ENCODE data around the gene MBOAT1.

DNA sequence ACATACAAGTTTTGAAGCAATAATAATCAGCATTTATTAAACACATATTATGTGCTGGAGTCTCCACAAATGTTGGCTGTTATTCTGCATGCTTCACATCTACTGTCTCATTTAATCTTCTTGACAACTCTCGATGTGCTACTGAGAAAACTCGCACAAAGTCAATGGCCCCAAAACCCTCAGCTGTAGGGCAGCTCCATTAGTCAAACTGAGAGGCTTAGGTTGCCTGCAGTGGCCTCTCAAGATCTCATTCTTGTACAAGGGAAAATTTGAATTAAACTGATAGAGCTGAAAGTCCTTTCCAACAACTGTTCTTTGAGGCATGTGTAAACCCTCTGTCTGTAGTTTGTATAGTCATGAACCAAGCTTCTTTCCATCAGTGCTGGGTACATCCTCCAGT, 49.8 kb downstream of the MBOAT1 start:
- TF ChIP-seq POLR2A (IDR thresholded peaks at IDR 0.05; ENCODE audit: low read depth, low read length) = no peak
- TF ChIP-seq POLR2AphosphoS5 (IDR thresholded peaks at IDR 0.05; ENCODE audit: low read depth, low read length) = no peak
- TF ChIP-seq TAF1 (IDR thresholded peaks at IDR 0.05; ENCODE audit: low read depth, low read length) = no peak
- no peak for TF ChIP-seq POU2F2 (IDR thresholded peaks at IDR 0.05; ENCODE audit: low read depth, low read length)
